ENCODE results near the gene ANKRD65. TPM values are rescaled to one million over a fixed set of nuclear protein-coding genes. Genes with fewer than 3 reads are reported as not detected.
A peak's percentile ranks its signal among the peaks of the same experiment; 100 is the strongest.

The ANKRD65 gene
- total RNA-seq, 1 donor from 2014 or later: 3.2 TPM

DNA sequence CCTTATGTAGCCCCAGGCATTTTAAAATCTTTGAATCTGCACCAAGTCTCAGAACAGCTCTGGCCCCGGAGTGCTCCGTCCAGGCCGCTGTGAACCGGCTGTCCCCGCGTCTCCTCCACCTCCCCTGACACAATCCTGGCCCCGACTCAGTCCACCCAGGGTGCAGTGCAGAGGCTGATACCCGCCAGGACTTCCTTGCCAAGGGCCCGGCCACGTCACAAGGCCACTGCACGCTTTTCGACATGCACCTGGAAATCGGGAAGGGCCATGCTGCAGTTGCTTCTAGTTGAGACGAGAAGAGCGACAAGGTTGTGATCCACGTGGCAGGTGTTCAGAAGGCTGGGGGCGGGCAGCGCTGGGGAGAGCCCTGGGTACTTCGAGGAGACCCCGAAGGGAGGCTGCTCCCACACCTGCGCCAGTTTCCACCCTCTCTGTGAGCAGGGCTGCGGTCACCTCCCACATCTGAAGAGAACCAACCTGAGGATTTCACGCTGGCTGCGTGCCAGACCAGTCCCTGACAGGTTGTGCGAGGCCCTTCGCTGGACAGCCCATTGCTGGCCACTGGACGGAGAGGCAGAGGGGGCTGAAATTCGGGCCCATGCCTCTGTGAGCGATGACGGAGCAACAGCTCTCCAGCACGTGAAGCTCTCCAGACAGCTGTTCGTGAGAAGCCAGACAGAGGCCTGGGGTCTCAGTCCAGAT, 21.1 kb upstream of the ANKRD65 start:
- no peak overlapping the region for H3K4me3 ChIP-seq
- intact Hi-C loops (cut with DNase I): no loop called here
- H3K27me3 ChIP-seq: no peaks in the 10 kb centered on the region
- H3K4me1 ChIP-seq: peaks cover 23% of the 10 kb centered on the region
- no peak for DNase-seq (ENCODE audit: extremely low spot score in 2 of 2)
- no peak overlapping the region for H3K27ac ChIP-seq
- H3K36me3 ChIP-seq: no peaks in the 10 kb centered on the region
- TF ChIP-seq POLR2A (IDR thresholded peaks at IDR 0.05): no peak
- peak in 1 of 2 donors; percentile 9 for TF ChIP-seq POLR2AphosphoS5 (IDR thresholded peaks at IDR 0.05; ENCODE audit: insufficient read depth in 1 of 2, low read depth in 1 of 2)
- H3K9me3 ChIP-seq: no peaks in the 10 kb centered on the region

DNA sequence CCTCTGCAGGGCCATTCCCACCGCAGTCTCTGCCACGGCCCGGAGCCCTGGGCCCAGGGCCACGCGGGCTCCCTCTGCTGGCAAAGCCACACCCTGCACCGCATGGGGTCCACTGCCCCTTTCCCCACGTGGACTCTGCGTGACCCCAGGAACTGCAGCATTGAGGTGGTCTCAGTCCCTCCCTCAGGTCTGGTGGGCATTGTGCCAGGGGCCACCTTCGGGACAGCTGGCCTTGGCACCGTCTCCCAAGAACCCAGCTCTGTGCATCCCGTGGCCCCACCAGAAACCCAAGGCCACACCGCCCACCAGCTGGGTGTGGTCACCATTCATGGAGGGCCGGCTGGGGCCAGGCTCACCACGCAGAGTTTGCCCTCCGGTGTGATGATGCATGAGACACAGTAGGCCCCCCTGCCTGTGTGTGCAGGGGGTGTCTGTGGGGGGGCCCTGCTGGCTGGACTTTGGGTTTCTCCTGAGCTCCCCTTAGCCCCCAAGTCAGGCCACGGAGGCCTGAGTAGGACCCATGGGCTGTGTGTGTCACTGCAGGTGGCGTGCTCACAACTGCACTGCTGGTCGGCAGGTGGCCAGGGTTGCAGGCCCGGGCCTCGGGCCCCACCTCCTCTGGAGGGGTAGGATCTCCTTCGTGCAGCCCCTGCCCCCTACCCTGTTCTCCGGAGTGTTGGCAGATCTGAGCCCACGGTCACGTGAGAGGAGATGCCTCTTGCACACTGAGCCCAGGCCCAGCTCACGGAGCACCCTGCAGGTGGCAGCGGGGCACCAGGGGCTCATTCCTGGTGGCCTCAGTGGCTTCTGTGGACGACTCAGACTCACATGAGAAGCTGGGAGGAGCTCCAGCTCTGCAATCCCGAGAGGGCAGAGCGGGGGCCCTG, 20.2 kb upstream of the ANKRD65 start:
- no peaks in the 10 kb centered on the region for H3K36me3 ChIP-seq
- no peak overlapping the region for H3K4me3 ChIP-seq
- H3K9me3 ChIP-seq: no peaks in the 10 kb centered on the region
- TF ChIP-seq POLR2AphosphoS5 (IDR thresholded peaks at IDR 0.05; ENCODE audit: insufficient read depth in 1 of 2, low read depth in 1 of 2): no peak
- TF ChIP-seq, protein P1, sequence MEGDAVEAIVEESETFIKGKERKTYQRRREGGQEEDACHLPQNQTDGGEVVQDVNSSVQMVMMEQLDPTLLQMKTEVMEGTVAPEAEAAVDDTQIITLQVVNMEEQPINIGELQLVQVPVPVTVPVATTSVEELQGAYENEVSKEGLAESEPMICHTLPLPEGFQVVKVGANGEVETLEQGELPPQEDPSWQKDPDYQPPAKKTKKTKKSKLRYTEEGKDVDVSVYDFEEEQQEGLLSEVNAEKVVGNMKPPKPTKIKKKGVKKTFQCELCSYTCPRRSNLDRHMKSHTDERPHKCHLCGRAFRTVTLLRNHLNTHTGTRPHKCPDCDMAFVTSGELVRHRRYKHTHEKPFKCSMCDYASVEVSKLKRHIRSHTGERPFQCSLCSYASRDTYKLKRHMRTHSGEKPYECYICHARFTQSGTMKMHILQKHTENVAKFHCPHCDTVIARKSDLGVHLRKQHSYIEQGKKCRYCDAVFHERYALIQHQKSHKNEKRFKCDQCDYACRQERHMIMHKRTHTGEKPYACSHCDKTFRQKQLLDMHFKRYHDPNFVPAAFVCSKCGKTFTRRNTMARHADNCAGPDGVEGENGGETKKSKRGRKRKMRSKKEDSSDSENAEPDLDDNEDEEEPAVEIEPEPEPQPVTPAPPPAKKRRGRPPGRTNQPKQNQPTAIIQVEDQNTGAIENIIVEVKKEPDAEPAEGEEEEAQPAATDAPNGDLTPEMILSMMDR (IDR thresholded peaks at IDR 0.05): peak; percentile 74 to 80 (median 80)
- intact Hi-C loops (cut with DNase I): no loop called here
- H3K27ac ChIP-seq: no peak overlapping the region
- H3K27me3 ChIP-seq: no peaks in the 10 kb centered on the region
- H3K4me1 ChIP-seq: peaks cover 32% of the 10 kb centered on the region
- no peak for DNase-seq (ENCODE audit: extremely low spot score in 2 of 2)

DNA sequence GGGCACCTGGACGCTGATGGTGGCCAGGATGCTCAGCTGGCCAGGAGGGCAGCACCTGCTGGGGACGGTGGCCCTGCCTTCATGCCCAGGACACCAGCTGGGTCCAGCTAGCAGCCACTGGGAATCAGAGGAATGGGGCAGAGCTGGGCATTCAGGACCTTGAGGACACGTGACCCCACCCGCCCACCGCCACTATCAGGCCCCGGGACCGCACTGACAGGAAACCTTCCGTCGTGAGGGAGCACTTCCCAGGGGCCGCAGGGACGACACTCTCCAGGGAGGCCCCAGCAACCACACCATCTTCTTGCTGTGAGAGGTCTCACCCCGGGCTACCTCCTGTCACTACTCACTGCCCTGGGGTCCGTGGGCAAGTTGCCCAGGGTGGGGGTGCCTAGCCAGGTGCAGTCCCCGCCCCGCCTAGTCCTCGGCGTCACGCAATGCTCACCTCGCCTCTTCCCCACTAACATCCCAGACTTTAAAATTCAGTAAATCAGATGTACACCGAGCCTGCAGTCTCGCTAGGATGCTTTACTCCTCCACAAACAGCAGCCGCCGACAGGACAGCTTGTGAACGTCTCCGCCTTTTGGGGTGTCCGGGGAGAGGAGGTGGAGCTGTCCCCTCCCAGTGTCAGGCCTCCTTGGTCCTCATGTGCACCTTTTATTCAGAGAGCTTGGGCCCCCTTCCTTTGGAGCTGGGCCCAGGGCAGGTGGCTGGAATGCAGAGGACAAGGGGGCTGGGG, 19.4 kb upstream of the ANKRD65 start:
- Histone ChIP-seq H3K36me3 (no peaks in the 10 kb centered on the region), H3K27ac (no peak overlapping the region), H3K4me3 (no peak overlapping the region), H3K4me1 (peaks cover 37% of the 10 kb centered on the region), H3K9me3 (no peaks in the 10 kb centered on the region), H3K27me3 (no peaks in the 10 kb centered on the region)
- intact Hi-C loops (cut with DNase I): no loop called here
- DNase-seq (ENCODE audit: extremely low spot score in 2 of 2): no peak
- no peak for TF ChIP-seq POLR2AphosphoS5 (IDR thresholded peaks at IDR 0.05; ENCODE audit: insufficient read depth in 1 of 2, low read depth in 1 of 2)
- TF ChIP-seq, protein P1 (IDR thresholded peaks at IDR 0.05): no peak
- no peak for TF ChIP-seq POLR2A (IDR thresholded peaks at IDR 0.05)

GRCh38 chr1:1439546-1440261, 18.6 kb upstream of the ANKRD65 start:
- peaks cover 43% of the 10 kb centered on the region for H3K4me1 ChIP-seq
- no peak for DNase-seq (ENCODE audit: extremely low spot score in 2 of 2)
- H3K4me3 ChIP-seq: no peak overlapping the region
- TF ChIP-seq POLR2AphosphoS5 (IDR thresholded peaks at IDR 0.05; ENCODE audit: insufficient read depth in 1 of 2, low read depth in 1 of 2): no peak
- TF ChIP-seq POLR2A (IDR thresholded peaks at IDR 0.05): no peak
- TF ChIP-seq, protein P1 (IDR thresholded peaks at IDR 0.05): no peak
- intact Hi-C loops (cut with DNase I): no loop called here
- H3K27me3 ChIP-seq: no peaks in the 10 kb centered on the region
- no peaks in the 10 kb centered on the region for H3K36me3 ChIP-seq
- H3K9me3 ChIP-seq: no peaks in the 10 kb centered on the region
- no peak overlapping the region for H3K27ac ChIP-seq
